Activated CD8-positive, alpha-beta memory T cell treated with anti-CD3 and anti-CD28 coated beads for 24 hours (primary cell): ENCODE data around the gene PIK3IP1.
"Not testable (repeated sequence)": the region's sequence is repeated elsewhere in the genome, so short reads cannot be mapped to it uniquely, and the experiment has no call there.

Source experiments
- DNase-seq: peaks from one replicate; pipeline ENCODE4 v3.0.0-alpha.2; 2020

Gene PIK3IP1

GRCh38 chr22:31292236-31292989 lies at the start of gene PIK3IP1:
Gene PIK3IP1 (minus strand): TSS chr22:31292488. CDS start chr22:31292344, 144 bp downstream.
- DNase-seq: peak; percentile 89

GRCh38 chr22:31341386-31342088 lies 49.2 kb upstream of the PIK3IP1 start:
- no peak for DNase-seq

GRCh38 chr22:31340765-31341247 lies 48.5 kb upstream of the PIK3IP1 start:
- DNase-seq: no peak

GRCh38 chr22:31340360-31340759 lies 48.1 kb upstream of the PIK3IP1 start:
- DNase-seq: no peak

- no peak for DNase-seq
Measured at GRCh38 chr22:31339148-31339832, 47.0 kb upstream of the PIK3IP1 start.

GRCh38 chr22:31337178-31337577 lies 44.9 kb upstream of the PIK3IP1 start:
- DNase-seq: no peak

- DNase-seq: no peak
Measured at GRCh38 chr22:31334329-31334728, 42.0 kb upstream of the PIK3IP1 start.

- no peak for DNase-seq
Measured at GRCh38 chr22:31333641-31334040, 41.4 kb upstream of the PIK3IP1 start.

- no peak for DNase-seq
Measured at GRCh38 chr22:31332886-31333285, 40.6 kb upstream of the PIK3IP1 start.

GRCh38 chr22:31332010-31332409 lies 39.7 kb upstream of the PIK3IP1 start:
- DNase-seq: no peak

- DNase-seq: no peak
Measured at GRCh38 chr22:31329453-31330215, 37.3 kb upstream of the PIK3IP1 start.

- DNase-seq: no peak
Measured at GRCh38 chr22:31329029-31329428, 36.7 kb upstream of the PIK3IP1 start.

- no peak for DNase-seq
Measured at GRCh38 chr22:31328544-31328960, 36.3 kb upstream of the PIK3IP1 start.

- DNase-seq: no peak
Measured at GRCh38 chr22:31327806-31328543, 35.7 kb upstream of the PIK3IP1 start.

GRCh38 chr22:31326877-31327276 lies 34.6 kb upstream of the PIK3IP1 start:
- no peak for DNase-seq

GRCh38 chr22:31323578-31324550 lies 31.6 kb upstream of the PIK3IP1 start:
- no peak for DNase-seq

GRCh38 chr22:31321421-31321820 lies 29.1 kb upstream of the PIK3IP1 start:
- no peak for DNase-seq

- DNase-seq: not testable (repeated sequence)
Measured at GRCh38 chr22:31314220-31314619, 21.9 kb upstream of the PIK3IP1 start.

- DNase-seq: peak; percentile 85
Measured at GRCh38 chr22:31313366-31314147, 21.3 kb upstream of the PIK3IP1 start.

GRCh38 chr22:31308181-31308580 lies 15.9 kb upstream of the PIK3IP1 start:
- no peak for DNase-seq
